ENCODE data around the gene TNRC6C. TPM values are rescaled to one million over a fixed set of nuclear protein-coding genes. Genes with fewer than 3 reads are reported as not detected.

Gene TNRC6C
- total RNA-seq, 1 experiment from 2014 or later, result 16.4 TPM

DNA sequence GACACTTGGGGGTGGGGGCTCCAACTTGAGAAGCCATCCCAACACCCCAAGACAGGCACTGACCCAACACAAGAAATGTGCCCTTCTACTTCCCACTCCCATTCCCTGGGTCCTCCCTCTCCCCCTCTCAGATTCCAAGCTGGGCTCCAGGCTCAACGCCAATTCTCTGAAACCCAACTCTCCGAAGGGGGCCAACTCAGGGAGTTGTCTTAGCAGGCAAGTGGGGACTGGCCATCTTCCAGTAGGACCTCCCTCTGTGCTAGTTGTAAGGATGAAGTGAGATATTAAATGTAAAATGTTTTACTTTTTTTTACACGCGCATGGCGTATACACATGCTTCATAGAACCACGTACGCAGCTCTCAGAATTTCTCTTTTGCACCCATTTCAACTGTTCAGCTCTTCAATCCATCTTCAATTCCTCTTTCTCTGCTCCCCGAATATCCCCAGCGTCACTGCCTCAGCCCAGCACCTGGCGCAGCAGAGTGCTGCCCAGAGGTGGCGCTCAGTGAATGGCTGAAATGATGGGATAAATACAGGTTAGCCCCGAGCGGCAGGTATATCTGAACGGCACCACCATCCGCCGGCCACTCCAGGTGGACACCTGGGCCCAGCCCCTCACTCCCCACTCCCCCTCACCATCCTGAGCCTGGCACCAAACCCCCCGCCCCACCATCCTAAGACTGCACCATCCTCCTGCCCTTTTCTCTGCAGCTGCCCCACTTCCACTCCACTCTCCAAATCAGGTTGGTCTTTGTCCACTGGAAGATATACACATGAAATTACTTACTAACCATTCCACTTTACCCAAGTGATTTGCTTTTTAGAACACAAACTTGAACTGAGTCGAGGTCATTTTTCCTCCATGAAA is 43.9 kb upstream of the TNRC6C start:
- H3K4me3 Mint-ChIP-seq (ENCODE audit: unreplicated experiment), result no peak overlapping the region
- TF ChIP-seq, protein P1, sequence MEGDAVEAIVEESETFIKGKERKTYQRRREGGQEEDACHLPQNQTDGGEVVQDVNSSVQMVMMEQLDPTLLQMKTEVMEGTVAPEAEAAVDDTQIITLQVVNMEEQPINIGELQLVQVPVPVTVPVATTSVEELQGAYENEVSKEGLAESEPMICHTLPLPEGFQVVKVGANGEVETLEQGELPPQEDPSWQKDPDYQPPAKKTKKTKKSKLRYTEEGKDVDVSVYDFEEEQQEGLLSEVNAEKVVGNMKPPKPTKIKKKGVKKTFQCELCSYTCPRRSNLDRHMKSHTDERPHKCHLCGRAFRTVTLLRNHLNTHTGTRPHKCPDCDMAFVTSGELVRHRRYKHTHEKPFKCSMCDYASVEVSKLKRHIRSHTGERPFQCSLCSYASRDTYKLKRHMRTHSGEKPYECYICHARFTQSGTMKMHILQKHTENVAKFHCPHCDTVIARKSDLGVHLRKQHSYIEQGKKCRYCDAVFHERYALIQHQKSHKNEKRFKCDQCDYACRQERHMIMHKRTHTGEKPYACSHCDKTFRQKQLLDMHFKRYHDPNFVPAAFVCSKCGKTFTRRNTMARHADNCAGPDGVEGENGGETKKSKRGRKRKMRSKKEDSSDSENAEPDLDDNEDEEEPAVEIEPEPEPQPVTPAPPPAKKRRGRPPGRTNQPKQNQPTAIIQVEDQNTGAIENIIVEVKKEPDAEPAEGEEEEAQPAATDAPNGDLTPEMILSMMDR (IDR thresholded peaks at IDR 0.05; ENCODE audit: unreplicated experiment), result no peak
- intact Hi-C loops (cut with micrococcal nuclease), result loop anchor here (1.0 kb wide), 1 partner anchor 100 kb away; no protein-coding TSS in a partner anchor
- POLR2A ChIA-PET, result no interaction called here
- H3K9me3 Mint-ChIP-seq (ENCODE audit: unreplicated experiment), result no peaks in the 10 kb centered on the region
- H3K4me1 Mint-ChIP-seq (ENCODE audit: insufficient read depth, unreplicated experiment), result no peaks in the 10 kb centered on the region
- CTCF ChIA-PET, result no interaction called here
- H3K27me3 Mint-ChIP-seq (ENCODE audit: insufficient read depth, unreplicated experiment), result peaks cover 89% of the 10 kb centered on the region
- no peak overlapping the region for H3K27ac Mint-ChIP-seq (ENCODE audit: low read depth, unreplicated experiment)
- no TSS peak for BruUV-seq (replicated peaks)
- H3K36me3 Mint-ChIP-seq (ENCODE audit: insufficient read depth, unreplicated experiment), result no peaks in the 10 kb centered on the region
- DNase-seq (ENCODE audit: unreplicated experiment), result peak; percentile 14

DNA sequence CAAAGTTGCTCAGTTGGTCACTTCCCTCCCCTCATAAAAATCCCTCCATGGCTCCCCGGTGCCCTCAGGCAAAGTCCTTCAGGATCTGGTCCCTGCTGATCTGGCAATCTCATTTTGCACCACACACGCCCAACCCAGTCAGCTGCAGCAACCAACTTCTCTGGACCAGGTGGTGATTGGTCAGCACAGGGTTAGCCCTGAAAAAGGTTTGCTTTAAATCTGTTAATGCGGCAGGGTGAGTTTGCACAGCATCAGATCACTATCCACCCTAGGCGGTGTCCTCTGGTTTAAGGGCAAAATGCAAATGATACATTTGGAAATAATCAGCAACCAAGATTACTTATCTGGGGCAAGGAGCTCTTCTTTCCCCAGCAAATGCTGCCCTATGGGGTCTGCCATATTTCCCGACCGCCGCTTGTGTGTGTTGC is 42.9 kb upstream of the TNRC6C start:
- Mint-ChIP-seq H3K4me3 (ENCODE audit: unreplicated experiment) (no peak overlapping the region), H3K36me3 (ENCODE audit: insufficient read depth, unreplicated experiment) (no peaks in the 10 kb centered on the region), H3K9me3 (ENCODE audit: unreplicated experiment) (no peaks in the 10 kb centered on the region), H3K27ac (ENCODE audit: low read depth, unreplicated experiment) (no peak overlapping the region), H3K4me1 (ENCODE audit: insufficient read depth, unreplicated experiment) (no peaks in the 10 kb centered on the region), H3K27me3 (ENCODE audit: insufficient read depth, unreplicated experiment) (peaks cover 82% of the 10 kb centered on the region)
- POLR2A ChIA-PET, result no interaction called here
- intact Hi-C loops (cut with micrococcal nuclease), result no loop called here
- TF ChIP-seq, protein P1 (IDR thresholded peaks at IDR 0.05; ENCODE audit: unreplicated experiment), result no peak
- no TSS peak for BruUV-seq (replicated peaks)
- CTCF ChIA-PET, result interaction anchor here (0.6 to 1.0 kb wide), 3 partner anchors 8 to 103 kb away, joined by 3 read pairs; no protein-coding TSS in a partner anchor
- DNase-seq (ENCODE audit: unreplicated experiment), result no peak

GRCh38 chr17:77916264-77916663 is 42.2 kb upstream of the TNRC6C start:
- CTCF ChIA-PET, result interaction anchor here (1.0 kb wide), 2 partner anchors 9 to 102 kb away, joined by 3 read pairs; no protein-coding TSS in a partner anchor
- intact Hi-C loops (cut with micrococcal nuclease), result no loop called here
- H3K36me3 Mint-ChIP-seq (ENCODE audit: insufficient read depth, unreplicated experiment), result no peaks in the 10 kb centered on the region
- POLR2A ChIA-PET, result no interaction called here
- TF ChIP-seq, protein P1 (IDR thresholded peaks at IDR 0.05; ENCODE audit: unreplicated experiment), result no peak
- no TSS peak for BruUV-seq (replicated peaks)
- H3K27me3 Mint-ChIP-seq (ENCODE audit: insufficient read depth, unreplicated experiment), result peaks cover 76% of the 10 kb centered on the region
- no peaks in the 10 kb centered on the region for H3K4me1 Mint-ChIP-seq (ENCODE audit: insufficient read depth, unreplicated experiment)
- no peak overlapping the region for H3K27ac Mint-ChIP-seq (ENCODE audit: low read depth, unreplicated experiment)
- H3K4me3 Mint-ChIP-seq (ENCODE audit: unreplicated experiment), result no peak overlapping the region
- H3K9me3 Mint-ChIP-seq (ENCODE audit: unreplicated experiment), result no peaks in the 10 kb centered on the region
- no peak for DNase-seq (ENCODE audit: unreplicated experiment)

- Mint-ChIP-seq H3K4me3 (ENCODE audit: unreplicated experiment) (no peak overlapping the region), H3K4me1 (ENCODE audit: insufficient read depth, unreplicated experiment) (no peaks in the 10 kb centered on the region), H3K36me3 (ENCODE audit: insufficient read depth, unreplicated experiment) (no peaks in the 10 kb centered on the region), H3K27ac (ENCODE audit: low read depth, unreplicated experiment) (no peak overlapping the region), H3K27me3 (ENCODE audit: insufficient read depth, unreplicated experiment) (peaks cover 70% of the 10 kb centered on the region), H3K9me3 (ENCODE audit: unreplicated experiment) (no peaks in the 10 kb centered on the region)
- no TSS peak for BruUV-seq (replicated peaks)
- intact Hi-C loops (cut with micrococcal nuclease), result no loop called here
- POLR2A ChIA-PET, result no interaction called here
- TF ChIP-seq, protein P1 (IDR thresholded peaks at IDR 0.05; ENCODE audit: unreplicated experiment), result no peak
- DNase-seq (ENCODE audit: unreplicated experiment), result no peak
- CTCF ChIA-PET, result interaction anchor here (1.0 kb wide), 1 partner anchor 101 kb away, joined by 3 read pairs; no protein-coding TSS in a partner anchor
Measured at GRCh38 chr17:77916703-77917481, 41.6 kb upstream of the TNRC6C start.
